Endothelial cell (in vitro differentiated cells): ENCODE results near the gene CLASP2. TPM values are rescaled to one million over a fixed set of nuclear protein-coding genes. Genes with fewer than 3 reads are reported as not detected.
A peak's percentile ranks its signal among the peaks of the same experiment; 100 is the strongest.

Experiments
- DNase-seq: peaks from one replicate; pipeline ENCODE4 v3.0.0; 2021; ENCODE audit warnings: low spot score
- H3K27ac Mint-ChIP-seq: one replicate; pipeline ENCODE4 v1.8.0; 2021; ENCODE audit warnings: mixed read lengths, inconsistent platforms; ENCODE audit not compliant: unreplicated experiment
- H3K27me3 Mint-ChIP-seq: one replicate; pipeline ENCODE4 v1.8.0; 2021; ENCODE audit warnings: mild to moderate bottlenecking, moderate library complexity, mixed read lengths, inconsistent platforms; ENCODE audit not compliant: unreplicated experiment
- H3K36me3 Mint-ChIP-seq: one replicate; pipeline ENCODE4 v1.8.0; 2021; ENCODE audit warnings: mild to moderate bottlenecking, low read depth, mixed read lengths, inconsistent platforms; ENCODE audit not compliant: unreplicated experiment
- H3K4me1 Mint-ChIP-seq: one replicate; pipeline ENCODE4 v1.8.0; 2021; ENCODE audit warnings: mild to moderate bottlenecking, mixed read lengths, inconsistent platforms; ENCODE audit not compliant: unreplicated experiment
- H3K4me3 Mint-ChIP-seq: one replicate; pipeline ENCODE4 v1.8.0; 2021; ENCODE audit warnings: mild to moderate bottlenecking, mixed read lengths, inconsistent platforms; ENCODE audit not compliant: unreplicated experiment
- H3K9me3 Mint-ChIP-seq: one replicate; pipeline ENCODE4 v1.8.0; 2021; ENCODE audit warnings: mixed read lengths, inconsistent platforms; ENCODE audit not compliant: unreplicated experiment
- CTCF ChIP-seq: fragments of 200-600 bp; sonication (generic); IDR thresholded peaks from one replicate; pipeline ENCODE4 v1.5.0; 2021; ENCODE audit warnings: antibody characterized with exemption; ENCODE audit not compliant: unreplicated experiment
- total RNA-seq: library from RNA; stranded (reverse); fragmentation: NEBNext Ultra II Directional; extraction: Animal tissue kit (Norgen Biotek cat#: 25700); gene quantifications from one replicate; pipeline ENCODE4 v1.2.1, GENCODE V29; 2021; ENCODE audit not compliant: unreplicated experiment

Gene CLASP2
- total RNA-seq, 1 donor from 2014 or later, result 42.0 TPM

GRCh38 chr3:33578325-33579177, 139.5 kb downstream of the CLASP2 start:
- Mint-ChIP-seq H3K27me3 (no peaks in the 10 kb centered on the region), H3K4me1 (peaks cover 18% of the 10 kb centered on the region), H3K36me3 (no peaks in the 10 kb centered on the region), H3K27ac (peak overlapping the region; percentile 97), H3K9me3 (no peaks in the 10 kb centered on the region), H3K4me3 (no peak overlapping the region)
- TF ChIP-seq CTCF, result no peak
- no peak for DNase-seq

- no peak overlapping the region for H3K4me3 Mint-ChIP-seq
- peak overlapping the region; percentile 97 for H3K27ac Mint-ChIP-seq
Observed at GRCh38 chr3:33577588-33577987, 140.5 kb downstream of the CLASP2 start.

GRCh38 chr3:33577173-33577572, 140.9 kb downstream of the CLASP2 start:
- H3K36me3 Mint-ChIP-seq, result no peaks in the 10 kb centered on the region
- H3K4me3 Mint-ChIP-seq, result no peak overlapping the region
- H3K27me3 Mint-ChIP-seq, result no peaks in the 10 kb centered on the region
- TF ChIP-seq CTCF, result no peak
- peaks cover 8% of the 10 kb centered on the region for H3K4me1 Mint-ChIP-seq
- no peaks in the 10 kb centered on the region for H3K9me3 Mint-ChIP-seq
- H3K27ac Mint-ChIP-seq, result peak overlapping the region; percentile 4
- no peak for DNase-seq

More at GRCh38 chr3:33577588-33577987, 140.5 kb downstream of the CLASP2 start:
- DNase-seq, result no peak
- TF ChIP-seq CTCF, result no peak
- Mint-ChIP-seq H3K36me3 (no peaks in the 10 kb centered on the region), H3K9me3 (no peaks in the 10 kb centered on the region), H3K27me3 (no peaks in the 10 kb centered on the region), H3K4me1 (peaks cover 12% of the 10 kb centered on the region)

- DNase-seq, result no peak
- H3K27ac Mint-ChIP-seq, result no peak overlapping the region
- H3K36me3 Mint-ChIP-seq, result peaks cover 7% of the 10 kb centered on the region
- H3K27me3 Mint-ChIP-seq, result no peaks in the 10 kb centered on the region
- H3K4me3 Mint-ChIP-seq, result no peak overlapping the region
- TF ChIP-seq CTCF, result no peak
- peaks cover 7% of the 10 kb centered on the region for H3K4me1 Mint-ChIP-seq
- H3K9me3 Mint-ChIP-seq, result no peaks in the 10 kb centered on the region
Observed at GRCh38 chr3:33575311-33575710, 142.7 kb downstream of the CLASP2 start.

GRCh38 chr3:33557829-33558228, 160.2 kb downstream of the CLASP2 start:
- no peaks in the 10 kb centered on the region for H3K9me3 Mint-ChIP-seq
- no peaks in the 10 kb centered on the region for H3K36me3 Mint-ChIP-seq
- no peak for TF ChIP-seq CTCF
- DNase-seq, result no peak
- no peak overlapping the region for H3K27ac Mint-ChIP-seq
- no peaks in the 10 kb centered on the region for H3K27me3 Mint-ChIP-seq
- H3K4me3 Mint-ChIP-seq, result no peak overlapping the region
- H3K4me1 Mint-ChIP-seq, result peaks cover 4% of the 10 kb centered on the region
